Ascending aorta (tissue), 2 donors: Measurements from ENCODE around the gene DNAJC7. TPM values are rescaled to one million over a fixed set of nuclear protein-coding genes. Genes with fewer than 3 reads are reported as not detected.

Experiments
- DNase-seq, 2 donors: peaks; one replicate each; pipeline ENCODE4 v3.0.0-alpha.2; 2019; ENCODE audit warnings: low spot score in 2 of 2
- H3K27ac ChIP-seq, 2 donors: fragments of 200-600 bp; sonication (generic); one replicate each; pipeline ENCODE4 v1.5.1; 2016 to 2017; ENCODE audit warnings: mild to moderate bottlenecking in 1 of 2
- H3K27me3 ChIP-seq: fragments of 200-600 bp; sonication (generic); one replicate; pipeline ENCODE4 v1.5.1; 2017
- H3K36me3 ChIP-seq, 2 donors: fragments of 200-600 bp; sonication (generic); one replicate each; pipeline ENCODE4 v1.5.1; 2016
- H3K4me1 ChIP-seq, 2 donors: fragments of 200-600 bp; sonication (generic); one replicate each; pipeline ENCODE4 v1.5.1; 2016 to 2017; ENCODE audit warnings: mild to moderate bottlenecking in 1 of 2
- H3K4me3 ChIP-seq, 2 donors: fragments of 200-600 bp; sonication (generic); one replicate each; pipeline ENCODE4 v1.5.1; 2016 to 2017; ENCODE audit warnings: mild to moderate bottlenecking in 1 of 2
- H3K9me3 ChIP-seq, 2 donors: fragments of 200-600 bp; sonication (generic); one replicate each; pipeline ENCODE4 v1.5.1; 2016
- CTCF ChIP-seq, 3 experiments: fragments of 200-600 bp in 2 of 3; fragments of 450-650 bp in 1 of 3; sonication (generic) in 2 of 3; IDR thresholded peaks; one replicate each; pipeline ENCODE4 v1.5.1; 2016 to 2019; ENCODE audit warnings: antibody characterized with exemption in 3 of 3, mild to moderate bottlenecking in 1 of 3, moderate library complexity in 1 of 3
- intact Hi-C: fragments of 100-400 bp; cut with DNase I; formaldehyde crosslinking; loops from one replicate; pipeline ENCODE4 v1.15.1; 2023
- total RNA-seq: library from RNA; depleted of rRNA; stranded (reverse); fragments of >200 nt; gene quantifications from one replicate; pipeline ENCODE4 v1.1.0, GENCODE V29; 2016

The DNAJC7 gene
- total RNA-seq, 1 donor from 2014 or later = 79.7 TPM

- peaks cover 4% of the 10 kb centered on the region in 2 donors for H3K36me3 ChIP-seq
- no peaks in the 10 kb centered on the region for H3K9me3 ChIP-seq
- TF ChIP-seq CTCF (IDR thresholded peaks at IDR 0.05) = no peak
- H3K4me1 ChIP-seq = peaks cover 0 to 32% of the 10 kb centered on the region in 2 donors
- no peak for DNase-seq
- no peak overlapping the region for H3K4me3 ChIP-seq
- no peak overlapping the region for H3K27ac ChIP-seq
- no peaks in the 10 kb centered on the region for H3K27me3 ChIP-seq
- intact Hi-C loops = no loop called here
These were observed 8.1 kb downstream of the DNAJC7 start for GRCh38 chr17:42009170-42009569.

- Histone ChIP-seq H3K27me3 (no peaks in the 10 kb centered on the region), H3K4me3 (no peak overlapping the region), H3K36me3 (peaks cover 27 to 34% of the 10 kb centered on the region in 2 donors), H3K9me3 (no peaks in the 10 kb centered on the region), H3K4me1 (peaks cover 0 to 9% of the 10 kb centered on the region in 2 donors), H3K27ac (no peak overlapping the region)
- no peak for TF ChIP-seq CTCF (IDR thresholded peaks at IDR 0.05)
- intact Hi-C loops = no loop called here
- no peak for DNase-seq
These were observed 12.1 kb downstream of the DNAJC7 start for GRCh38 chr17:42005166-42005565.

- TF ChIP-seq CTCF (IDR thresholded peaks at IDR 0.05) = no peak
- H3K27ac ChIP-seq = no peak overlapping the region
- H3K27me3 ChIP-seq = no peaks in the 10 kb centered on the region
- peaks cover 45 to 53% of the 10 kb centered on the region in 2 donors for H3K36me3 ChIP-seq
- H3K9me3 ChIP-seq = no peaks in the 10 kb centered on the region
- no peak overlapping the region for H3K4me3 ChIP-seq
- intact Hi-C loops = no loop called here
- DNase-seq = no peak
- H3K4me1 ChIP-seq = peaks cover 0 to 6% of the 10 kb centered on the region in 2 donors
These were observed 14.4 kb downstream of the DNAJC7 start for GRCh38 chr17:42002792-42003301.

- Histone ChIP-seq H3K4me3 (no peak overlapping the region), H3K36me3 (peaks cover 50 to 59% of the 10 kb centered on the region in 2 donors), H3K4me1 (peaks cover 0 to 3% of the 10 kb centered on the region in 2 donors), H3K9me3 (no peaks in the 10 kb centered on the region), H3K27ac (no peak overlapping the region), H3K27me3 (no peaks in the 10 kb centered on the region)
- TF ChIP-seq CTCF (IDR thresholded peaks at IDR 0.05) = no peak
- DNase-seq = no peak
- intact Hi-C loops = no loop called here
These were observed 15.0 kb downstream of the DNAJC7 start for GRCh38 chr17:42002175-42002791.

- Histone ChIP-seq H3K27me3 (no peaks in the 10 kb centered on the region), H3K36me3 (peaks cover 56 to 64% of the 10 kb centered on the region in 2 donors), H3K9me3 (no peaks in the 10 kb centered on the region), H3K4me1 (peaks cover 0 to 3% of the 10 kb centered on the region in 2 donors), H3K4me3 (no peak overlapping the region), H3K27ac (no peak overlapping the region)
- DNase-seq = no peak
- intact Hi-C loops = no loop called here
- no peak for TF ChIP-seq CTCF (IDR thresholded peaks at IDR 0.05)
These were observed 15.5 kb downstream of the DNAJC7 start for GRCh38 chr17:42001729-42002128.
